Measurements from ENCODE around the gene VAV2. TPM values are rescaled to one million over a fixed set of nuclear protein-coding genes. Genes with fewer than 3 reads are reported as not detected.
"Not testable (repeated sequence)": the region's sequence is repeated elsewhere in the genome, so short reads cannot be mapped to it uniquely, and the experiment has no call there.

The VAV2 gene
- total RNA-seq, 1 experiment from 2014 or later, result 4.4 TPM

DNA sequence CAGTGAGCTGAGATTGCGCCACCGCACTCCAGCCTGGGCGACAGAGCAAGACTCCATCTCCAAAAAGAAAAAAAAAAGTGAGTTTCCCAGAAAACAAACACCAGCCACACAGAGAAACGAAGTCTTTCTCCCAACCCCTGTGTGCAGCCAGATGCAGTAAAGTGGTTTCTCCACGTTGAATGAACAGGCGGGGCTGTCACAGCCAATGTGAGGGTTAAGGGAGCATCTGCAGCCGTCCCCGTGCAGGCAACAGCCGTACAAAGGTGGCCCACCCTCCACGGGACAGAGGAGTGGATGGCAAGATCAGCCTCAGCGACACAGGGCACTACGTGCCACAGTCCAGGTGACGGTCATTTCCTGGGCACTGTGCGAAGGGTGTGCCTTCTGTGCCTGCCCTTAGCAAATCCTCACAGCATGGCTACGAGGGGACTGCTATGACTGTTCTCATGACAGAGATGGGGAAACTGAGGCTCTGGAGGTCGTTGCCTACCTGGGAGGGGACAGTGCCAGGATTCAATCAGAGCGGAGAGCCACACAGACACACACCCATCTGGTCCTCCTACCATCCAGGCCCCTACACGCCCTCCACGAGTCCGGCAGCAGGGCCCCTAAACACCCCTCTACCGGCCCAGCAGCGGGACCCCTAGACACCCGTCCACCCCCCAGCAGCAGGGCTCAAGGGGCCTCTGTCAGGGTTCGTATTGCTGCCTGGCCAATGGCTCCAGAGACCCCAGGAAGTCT is 2.3 kb downstream of the VAV2 start:
- in situ Hi-C loops (cut with HindIII; ENCODE audit: low pct_unique_long_range_greater_than_20kb, low sequenced_read_pairs), result no loop called here
- no peak for DNase-seq (ENCODE audit: low read depth, low spot score)

DNA sequence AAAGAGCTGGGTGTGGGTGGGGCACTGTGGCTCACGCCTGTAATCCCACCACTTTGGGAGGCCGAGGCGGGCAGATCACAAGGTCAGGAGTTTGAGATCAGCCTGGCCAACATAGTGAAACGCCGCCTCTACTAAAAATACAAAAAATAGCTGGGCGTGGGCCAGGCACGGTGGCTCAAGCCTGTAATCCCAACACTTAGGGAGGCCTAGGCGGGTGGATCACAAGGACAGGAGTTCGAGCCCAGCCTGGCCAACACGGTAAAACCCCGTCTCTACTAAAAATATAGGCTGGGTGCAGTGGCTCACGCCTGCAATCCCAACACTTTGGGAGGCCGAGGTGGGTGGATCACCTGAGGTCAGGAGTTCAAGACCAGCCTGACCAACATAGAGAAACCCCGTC is 3.4 kb downstream of the VAV2 start:
- in situ Hi-C loops (cut with HindIII; ENCODE audit: low pct_unique_long_range_greater_than_20kb, low sequenced_read_pairs); DNase-seq (ENCODE audit: low read depth, low spot score): not testable (repeated sequence)

- in situ Hi-C loops (cut with HindIII; ENCODE audit: low pct_unique_long_range_greater_than_20kb, low sequenced_read_pairs), result no loop called here
- no peak for DNase-seq (ENCODE audit: low read depth, low spot score)
These were observed 4.0 kb downstream of the VAV2 start for GRCh38 chr9:133987946-133988665.

- no peak for DNase-seq (ENCODE audit: low read depth, low spot score)
- in situ Hi-C loops (cut with HindIII; ENCODE audit: low pct_unique_long_range_greater_than_20kb, low sequenced_read_pairs), result no loop called here
These were observed 4.7 kb downstream of the VAV2 start for GRCh38 chr9:133987446-133987788.

DNA sequence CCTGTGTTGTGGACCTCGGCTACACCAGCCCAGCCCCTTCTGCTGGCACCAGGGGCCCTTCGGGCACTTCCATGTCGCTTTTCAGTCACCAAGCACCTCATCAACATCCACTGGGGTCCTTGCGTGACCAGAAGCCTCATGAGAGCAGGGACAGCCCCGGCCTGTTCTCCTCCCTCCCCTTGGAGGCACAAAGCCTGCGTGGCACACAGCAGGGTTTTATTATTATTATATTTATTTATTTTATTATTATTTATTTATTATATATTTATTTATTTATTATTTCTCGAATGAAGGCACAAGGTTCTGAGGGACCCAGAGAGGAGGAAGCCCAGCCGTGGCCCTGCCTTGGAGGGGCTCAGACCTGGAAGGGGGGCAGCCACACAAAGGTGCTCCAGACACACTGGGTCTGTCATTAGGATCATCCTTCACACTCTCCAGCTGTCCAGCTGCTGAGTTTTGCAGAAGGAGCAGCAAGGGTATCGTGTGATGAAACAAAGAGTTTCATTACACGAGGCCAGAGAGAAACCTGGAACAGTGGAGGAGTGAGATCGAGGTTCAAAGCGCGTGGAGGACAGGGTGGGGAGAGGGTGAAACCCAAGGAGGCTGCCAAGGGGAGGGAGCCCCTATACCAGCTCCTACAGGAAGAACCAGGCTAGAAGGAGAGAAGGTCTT is 5.2 kb downstream of the VAV2 start:
- in situ Hi-C loops (cut with HindIII; ENCODE audit: low pct_unique_long_range_greater_than_20kb, low sequenced_read_pairs), result no loop called here

DNA sequence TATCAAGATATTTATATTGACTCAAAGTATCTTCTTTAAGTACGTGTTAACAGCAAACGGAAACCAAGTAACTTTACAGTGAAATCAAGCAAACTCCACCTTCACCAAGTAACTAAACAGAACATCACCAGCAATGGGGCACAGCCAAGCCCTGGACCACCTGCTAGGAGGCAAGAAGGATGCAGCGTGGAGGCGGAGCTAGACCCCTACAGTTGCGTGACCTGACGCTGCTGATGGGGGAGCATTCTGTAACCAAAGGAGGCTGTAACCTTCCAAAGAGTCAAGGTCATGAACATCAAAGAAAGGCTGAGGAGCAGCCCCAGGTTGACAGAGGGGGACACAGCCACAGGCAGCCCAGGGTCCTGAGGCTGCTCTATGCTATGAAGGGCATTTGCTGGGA is 6.1 kb downstream of the VAV2 start:
- in situ Hi-C loops (cut with HindIII; ENCODE audit: low pct_unique_long_range_greater_than_20kb, low sequenced_read_pairs), result no loop called here

More for the DNA sequence above, 5.2 kb downstream of the VAV2 start:
- DNase-seq (ENCODE audit: low read depth, low spot score), result no peak

DNA sequence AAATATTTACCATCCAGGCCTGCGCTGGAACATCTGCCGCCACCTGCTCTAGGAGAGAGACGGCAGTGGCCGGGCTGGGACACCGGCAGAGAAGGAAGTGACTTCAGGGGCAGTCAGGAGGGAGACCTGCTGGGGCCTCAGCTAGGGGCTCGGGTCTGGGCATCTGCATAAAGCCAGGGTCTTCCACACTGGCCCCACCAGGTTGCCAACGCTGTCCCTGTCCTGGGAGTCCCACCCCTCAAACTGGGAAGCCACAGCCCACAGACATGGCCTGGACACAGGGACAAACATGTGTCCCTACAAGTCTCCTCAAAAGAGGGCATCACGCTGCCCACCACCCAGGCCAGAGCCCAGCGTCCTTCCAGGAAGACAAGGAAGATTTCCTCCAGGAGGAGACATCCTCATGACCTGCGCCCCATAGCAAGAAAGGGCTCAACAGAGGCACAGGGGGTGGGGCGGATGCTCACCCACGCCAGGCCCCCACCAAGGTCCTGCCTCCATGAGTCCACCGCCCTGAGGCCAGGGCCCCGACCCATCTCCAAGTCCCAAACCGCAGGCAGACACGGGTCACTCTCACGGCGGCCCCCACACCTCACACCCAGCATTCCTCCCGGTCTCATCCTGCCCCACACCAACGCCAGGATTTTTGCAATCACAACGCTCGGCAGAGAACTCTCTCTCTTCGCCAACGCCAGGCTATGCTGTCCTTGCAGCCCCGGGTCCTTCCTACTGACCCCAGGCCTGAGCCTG is 9.0 kb downstream of the VAV2 start:
- DNase-seq (ENCODE audit: low read depth, low spot score), result no peak
- in situ Hi-C loops (cut with HindIII; ENCODE audit: low pct_unique_long_range_greater_than_20kb, low sequenced_read_pairs), result no loop called here

More for the DNA sequence above, 6.1 kb downstream of the VAV2 start:
- DNase-seq (ENCODE audit: low read depth, low spot score), result no peak

DNA sequence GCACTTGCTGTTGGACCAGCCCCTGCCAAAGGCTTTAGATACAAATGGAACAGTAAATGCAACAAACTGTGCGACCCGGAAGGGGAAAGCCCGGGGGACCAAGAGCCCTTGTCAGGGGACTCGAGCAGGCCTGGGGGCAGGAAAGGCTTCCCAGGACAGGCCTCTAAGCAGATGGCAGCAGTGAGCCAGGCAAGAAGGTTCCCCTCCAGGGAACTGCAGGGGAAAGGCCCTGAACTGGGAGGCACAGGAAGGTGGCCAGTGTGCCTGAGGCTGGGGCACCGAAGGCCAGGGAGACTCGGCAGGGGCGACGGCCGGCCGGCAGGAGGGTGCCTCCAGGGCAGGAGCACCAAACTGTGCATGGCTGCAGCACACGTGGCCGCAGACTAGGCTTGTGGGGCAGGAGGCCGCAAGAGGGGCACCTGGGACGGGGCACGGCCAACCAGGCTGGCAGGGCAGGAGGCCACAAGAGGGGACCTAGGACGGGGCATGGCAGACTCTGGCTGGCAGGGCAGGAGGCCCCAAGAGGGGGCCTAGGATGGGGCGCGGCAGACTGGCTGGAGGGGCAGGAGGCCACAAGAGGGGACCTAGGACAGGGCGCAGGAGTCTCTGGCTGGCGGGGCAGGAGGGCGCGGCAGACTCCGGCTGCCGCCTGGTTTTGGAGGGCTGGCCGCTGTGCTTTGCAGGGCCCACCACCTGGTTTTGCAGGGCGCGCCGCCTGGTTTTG is 10.0 kb downstream of the VAV2 start:
- in situ Hi-C loops (cut with HindIII; ENCODE audit: low pct_unique_long_range_greater_than_20kb, low sequenced_read_pairs), result no loop called here
- DNase-seq (ENCODE audit: low read depth, low spot score), result no peak

DNA sequence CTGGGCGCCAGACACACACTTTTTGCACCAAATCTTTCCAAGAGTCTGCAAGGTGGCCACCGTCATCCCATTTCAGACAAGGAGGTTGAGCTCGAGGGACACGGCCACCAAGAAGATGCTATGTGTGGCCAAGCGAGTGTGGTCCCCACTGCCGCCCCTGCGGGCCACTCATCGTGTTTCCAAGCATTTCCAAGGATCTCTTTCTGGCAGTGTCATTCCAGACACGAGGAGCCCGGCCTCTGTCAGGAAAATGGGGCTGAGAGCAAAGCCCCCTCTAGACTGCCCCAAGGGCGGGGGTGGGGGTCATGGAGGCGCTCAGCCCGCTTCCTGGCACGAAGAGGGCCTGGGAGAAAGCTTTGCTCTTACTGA is 10.6 kb downstream of the VAV2 start:
- in situ Hi-C loops (cut with HindIII; ENCODE audit: low pct_unique_long_range_greater_than_20kb, low sequenced_read_pairs), result no loop called here
- no peak for DNase-seq (ENCODE audit: low read depth, low spot score)

DNA sequence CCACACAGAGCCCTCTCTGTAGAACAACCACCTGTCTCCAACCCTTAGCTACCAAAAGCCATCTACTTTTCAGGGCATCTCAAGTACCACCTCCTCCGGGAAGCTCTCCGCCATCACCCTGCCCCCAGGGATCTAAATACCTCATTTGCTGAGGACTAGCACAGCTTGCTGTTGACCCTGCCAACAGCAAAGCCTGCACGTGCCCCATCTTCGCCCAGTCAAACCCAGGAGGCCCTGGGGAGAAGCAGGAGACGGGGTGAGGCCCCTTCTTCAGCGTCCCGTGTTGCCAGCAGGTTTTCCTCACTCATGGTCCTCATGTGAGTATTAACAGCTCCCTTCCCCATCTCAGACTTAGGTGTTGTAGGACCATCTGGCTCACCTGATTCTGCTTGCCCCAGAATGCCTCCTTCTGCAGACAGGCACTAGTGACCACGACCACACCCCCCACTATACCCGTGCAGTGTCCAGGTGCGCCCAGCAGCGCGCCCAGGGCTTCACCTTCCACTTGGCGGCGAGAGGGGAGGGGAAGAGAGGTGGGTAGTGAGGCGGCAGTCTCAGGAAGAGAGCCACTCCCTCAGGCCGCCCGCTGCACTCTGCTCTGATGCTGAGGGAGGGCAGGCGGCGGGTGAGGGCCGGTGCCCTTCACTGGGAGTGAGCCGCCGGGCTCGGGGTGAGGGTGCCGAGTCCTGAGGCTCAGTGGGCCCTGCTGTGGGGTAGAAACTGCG is 11.1 kb downstream of the VAV2 start:
- no peak for DNase-seq (ENCODE audit: low read depth, low spot score)
- in situ Hi-C loops (cut with HindIII; ENCODE audit: low pct_unique_long_range_greater_than_20kb, low sequenced_read_pairs), result no loop called here

DNA sequence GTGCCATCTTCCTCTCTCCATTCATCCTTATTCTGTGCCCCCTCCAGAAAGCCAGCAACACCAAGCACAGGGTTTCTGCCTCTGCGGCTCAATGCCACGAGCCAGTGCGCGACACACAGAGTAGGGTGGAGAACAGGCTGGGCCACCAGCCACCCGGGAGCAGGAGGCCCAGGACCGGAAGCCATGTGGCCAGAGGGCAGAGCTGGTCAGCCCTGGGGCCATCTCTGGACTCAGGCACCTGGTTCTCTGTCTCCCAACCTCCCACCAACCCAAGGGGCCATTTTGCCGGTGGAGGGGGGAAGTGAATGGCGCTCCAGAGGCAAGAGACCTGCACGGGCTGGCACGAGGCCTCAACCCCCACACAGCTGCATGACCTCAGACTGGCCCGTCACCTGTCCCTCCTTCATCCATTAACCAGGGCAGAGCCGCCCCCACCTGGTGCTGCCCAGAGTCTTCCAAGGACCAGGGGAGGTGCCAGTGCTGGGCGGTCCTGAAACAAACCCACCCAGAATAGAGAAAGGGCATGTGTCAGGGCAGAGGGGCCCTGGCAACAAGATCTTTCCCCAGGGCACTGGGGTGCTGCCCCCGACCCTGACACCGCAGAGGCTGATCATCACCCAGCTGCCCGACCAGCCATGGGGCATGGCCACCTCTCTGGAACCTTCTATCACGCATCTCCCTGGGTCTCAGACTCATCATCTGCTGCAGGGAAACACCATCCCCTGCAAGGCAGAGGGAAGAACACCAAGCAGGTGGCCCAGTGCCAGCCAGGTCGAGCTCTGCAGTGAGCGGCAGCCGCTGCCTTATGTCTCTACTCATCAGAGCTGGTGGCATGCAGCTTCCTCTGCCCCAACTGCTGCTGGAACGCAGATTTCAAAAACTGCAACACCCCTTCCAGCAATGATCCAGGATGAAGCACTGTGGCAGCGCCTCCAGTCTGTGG is 11.9 kb downstream of the VAV2 start:
- in situ Hi-C loops (cut with HindIII; ENCODE audit: low pct_unique_long_range_greater_than_20kb, low sequenced_read_pairs), result no loop called here
- DNase-seq (ENCODE audit: low read depth, low spot score), result no peak

GRCh38 chr9:133979273-133979920 is 12.7 kb downstream of the VAV2 start:
- no peak for DNase-seq (ENCODE audit: low read depth, low spot score)
- in situ Hi-C loops (cut with HindIII; ENCODE audit: low pct_unique_long_range_greater_than_20kb, low sequenced_read_pairs), result no loop called here

DNA sequence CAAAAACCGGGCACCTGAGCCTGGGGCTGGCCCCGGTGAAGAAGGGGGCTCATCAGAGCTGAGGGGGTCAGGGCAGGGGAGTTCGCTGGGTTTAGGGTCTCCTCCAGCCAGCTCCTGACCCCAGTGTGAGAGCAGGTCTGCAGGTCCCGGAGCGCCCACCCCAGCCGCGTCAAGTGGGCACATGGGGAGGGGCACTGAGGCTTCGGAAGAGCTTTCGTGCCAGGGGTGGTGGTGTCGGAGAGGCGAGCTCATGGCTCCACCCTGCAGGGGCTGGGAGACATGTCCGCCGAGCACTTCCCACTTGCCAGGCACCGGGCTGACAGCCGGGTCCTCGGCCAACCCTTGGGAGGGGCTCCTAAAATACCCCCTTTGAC is 13.2 kb downstream of the VAV2 start:
- DNase-seq (ENCODE audit: low read depth, low spot score), result no peak
- in situ Hi-C loops (cut with HindIII; ENCODE audit: low pct_unique_long_range_greater_than_20kb, low sequenced_read_pairs), result no loop called here

GRCh38 chr9:133978226-133978898 is 13.8 kb downstream of the VAV2 start:
- in situ Hi-C loops (cut with HindIII; ENCODE audit: low pct_unique_long_range_greater_than_20kb, low sequenced_read_pairs), result no loop called here

More at GRCh38 chr9:133978226-133978898, 13.8 kb downstream of the VAV2 start:
- DNase-seq (ENCODE audit: low read depth, low spot score), result no peak

All from SK-MEL-5 (cell line).